Measurements from ENCODE around the gene FBXL2.
"Not testable (repeated sequence)": the region's sequence is repeated elsewhere in the genome, so short reads cannot be mapped to it uniquely, and the experiment has no call there.

The FBXL2 gene

GRCh38 chr3:33388374-33389100 is 111.3 kb downstream of the FBXL2 start:
- DNase-seq (ENCODE audit: low read depth): no peak

GRCh38 chr3:33389908-33390307 is 112.7 kb downstream of the FBXL2 start:
- no peak for DNase-seq (ENCODE audit: low read depth)

- DNase-seq (ENCODE audit: low read depth): no peak
Measured at GRCh38 chr3:33391255-33391995, 114.2 kb downstream of the FBXL2 start.

DNA sequence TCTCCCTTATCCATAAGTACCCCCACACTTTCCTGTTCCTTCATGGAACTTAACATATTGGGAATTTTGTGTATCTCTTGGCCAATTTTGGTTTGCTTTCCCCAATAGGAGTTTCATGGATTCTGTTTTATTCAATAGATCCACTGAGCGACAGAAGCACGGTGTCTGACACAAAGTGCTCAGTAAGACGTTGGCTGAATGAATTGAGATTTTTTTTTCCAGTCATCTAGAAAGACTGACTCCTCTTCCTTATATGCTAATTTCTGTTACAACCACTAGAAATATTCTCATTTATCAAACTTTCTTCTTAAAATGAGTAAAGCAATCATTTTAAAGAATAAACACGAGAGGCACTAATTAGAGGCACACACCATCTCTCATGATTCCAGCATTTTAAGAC is 114.9 kb downstream of the FBXL2 start:
- no peak for DNase-seq (ENCODE audit: low read depth)

DNA sequence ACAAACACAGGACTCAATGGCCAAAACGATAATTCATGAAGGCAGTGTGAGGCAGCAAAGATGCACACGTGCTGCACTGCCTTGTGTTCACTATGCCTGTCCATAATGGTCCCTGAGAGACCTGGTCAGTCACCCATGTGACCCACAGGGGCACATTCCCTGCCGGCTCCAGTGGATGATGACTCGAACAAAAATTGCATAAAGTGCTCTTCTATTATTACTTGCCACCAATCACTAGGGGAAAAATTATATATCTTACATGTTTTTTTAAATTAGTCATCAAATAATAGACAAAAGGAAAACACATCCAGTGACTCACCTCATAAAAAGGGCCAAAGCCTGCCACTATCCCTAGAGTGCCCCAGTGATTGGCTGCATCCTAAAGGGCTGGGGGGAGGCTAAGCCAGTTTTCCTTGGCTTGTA is 115.5 kb downstream of the FBXL2 start:
- DNase-seq (ENCODE audit: low read depth): peak; percentile 88

- DNase-seq (ENCODE audit: low read depth): no peak
Measured at GRCh38 chr3:33394403-33395054, 117.3 kb downstream of the FBXL2 start.

DNA sequence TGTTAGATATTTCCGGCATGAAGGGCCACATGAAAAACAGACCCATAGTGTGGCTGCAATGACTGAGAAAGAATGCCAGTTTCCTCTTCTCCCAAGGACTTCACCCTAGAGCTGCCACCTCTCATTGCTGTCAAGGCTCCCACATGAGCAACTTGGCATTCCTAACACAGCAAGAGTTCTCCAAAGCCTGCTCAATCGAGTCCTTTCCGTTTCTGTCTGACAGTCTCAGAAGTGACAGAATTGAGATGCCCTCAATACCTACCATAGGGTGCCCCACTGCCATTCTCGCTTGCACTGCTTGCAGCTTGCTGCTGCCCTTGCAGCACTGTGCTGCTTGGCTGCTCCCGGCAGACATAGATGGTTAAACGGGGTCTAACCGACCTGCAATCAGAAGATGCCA is 118.7 kb downstream of the FBXL2 start:
- no peak for DNase-seq (ENCODE audit: low read depth)

- DNase-seq (ENCODE audit: low read depth): no peak
Measured at GRCh38 chr3:33398410-33398809, 121.2 kb downstream of the FBXL2 start.

GRCh38 chr3:33401781-33402180 is 124.5 kb downstream of the FBXL2 start:
- peak; percentile 80 for DNase-seq (ENCODE audit: low read depth)

DNA sequence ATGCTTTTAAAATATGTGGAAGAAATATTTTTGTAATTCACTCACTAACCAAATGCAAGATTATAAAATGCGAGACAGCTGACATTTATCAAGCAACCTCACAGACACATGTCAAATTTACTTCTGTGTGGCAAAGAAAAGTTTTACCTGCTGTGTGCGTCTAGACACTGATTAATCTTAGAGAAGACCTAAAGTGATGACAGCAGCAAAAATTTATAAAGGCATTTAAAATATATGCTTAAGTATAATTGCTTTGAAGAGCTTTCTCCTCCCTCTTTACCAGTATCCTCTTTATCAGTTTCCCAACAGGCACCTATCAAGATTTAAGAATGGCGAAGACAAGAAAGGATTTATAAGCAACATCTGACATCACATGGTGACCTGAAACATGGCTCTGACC is 125.7 kb downstream of the FBXL2 start:
- DNase-seq (ENCODE audit: low read depth): no peak

DNA sequence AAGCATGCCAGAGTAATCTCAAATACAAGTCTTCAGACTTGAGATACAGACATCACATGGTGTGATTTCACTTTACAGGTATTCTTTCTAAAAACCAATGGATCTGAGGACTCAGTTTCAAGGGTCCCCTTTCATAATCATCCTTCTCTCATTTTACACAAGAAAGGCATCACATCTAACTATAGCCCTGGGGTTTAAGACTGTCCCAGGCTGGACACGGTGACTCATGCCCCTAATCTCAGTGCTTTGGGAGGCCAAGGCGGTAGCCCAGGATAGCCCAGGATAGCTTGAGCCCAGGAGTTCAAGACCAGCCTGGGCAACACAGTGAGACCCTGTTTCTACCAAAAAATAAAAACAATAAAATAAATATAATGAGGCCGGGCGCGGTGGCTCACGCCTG is 126.5 kb downstream of the FBXL2 start:
- DNase-seq (ENCODE audit: low read depth): peak; percentile 53

DNA sequence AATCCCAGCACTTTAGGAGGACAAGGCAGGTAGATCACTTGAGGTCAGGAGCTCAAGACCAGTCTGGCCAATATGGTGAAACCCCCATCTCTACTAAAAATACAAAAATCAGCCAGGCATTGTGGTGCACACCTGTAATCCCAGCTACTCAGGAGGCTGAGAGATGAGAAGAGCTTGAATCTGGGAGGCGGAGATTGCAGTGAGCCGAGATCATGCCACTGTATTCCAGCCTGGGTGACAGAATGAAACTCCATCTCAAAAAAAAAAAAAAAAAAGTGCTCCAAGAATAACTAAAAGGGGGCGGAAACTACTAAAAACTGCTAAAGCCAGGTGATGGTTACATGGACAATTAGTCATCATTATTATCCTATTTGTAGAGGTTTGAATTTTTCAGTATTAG is 133.6 kb downstream of the FBXL2 start:
- DNase-seq (ENCODE audit: low read depth): not testable (repeated sequence)

DNA sequence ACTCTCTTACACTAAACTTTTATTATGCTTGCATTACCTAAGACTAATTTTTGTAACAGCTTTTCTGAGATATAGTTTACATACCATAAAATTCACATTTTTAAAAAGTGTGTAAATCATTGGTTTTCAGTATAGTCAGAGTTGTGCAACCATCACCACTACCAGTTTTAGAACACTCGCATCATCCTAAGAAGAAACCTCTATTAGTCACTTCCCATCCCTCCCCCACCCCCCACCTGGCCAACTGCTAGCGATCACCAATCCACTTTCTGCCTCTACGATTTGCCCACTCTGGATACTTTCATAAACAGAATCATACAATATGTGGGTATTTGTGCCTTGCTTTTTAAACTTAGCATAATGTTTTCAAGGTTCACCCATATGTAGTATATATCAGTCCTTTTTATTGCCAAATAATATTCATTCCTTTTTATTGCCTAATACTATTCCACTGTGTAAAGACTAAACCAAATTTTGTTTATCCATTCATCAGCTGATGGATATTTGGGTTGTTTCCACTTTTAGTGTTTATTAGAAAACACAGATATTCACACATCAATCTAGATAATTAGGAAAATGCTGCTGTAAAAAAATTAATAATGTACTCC is 139.9 kb downstream of the FBXL2 start:
- DNase-seq (ENCODE audit: low read depth): peak; percentile 80

DNA sequence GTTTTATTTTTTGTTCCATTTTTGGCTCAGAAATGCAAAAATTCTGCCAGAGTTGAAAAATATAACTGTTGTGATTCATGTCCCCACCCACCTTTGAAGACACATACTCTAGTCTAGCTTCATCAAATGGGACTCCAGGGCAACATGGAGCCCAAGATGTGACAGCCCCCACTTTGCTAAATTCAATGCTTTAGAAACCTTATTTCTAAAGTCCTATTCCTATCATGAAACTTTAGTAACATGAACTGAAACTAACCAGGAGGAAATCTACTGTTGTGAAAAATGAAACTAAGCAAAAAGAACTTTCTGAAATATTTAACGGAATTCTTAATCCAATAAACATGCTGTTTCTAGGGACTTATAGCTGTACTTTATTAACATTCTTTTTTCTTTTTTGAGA is 142.7 kb downstream of the FBXL2 start:
- DNase-seq (ENCODE audit: low read depth): no peak

GRCh38 chr3:33420966-33421365 is 143.7 kb downstream of the FBXL2 start:
- no peak for DNase-seq (ENCODE audit: low read depth)

DNA sequence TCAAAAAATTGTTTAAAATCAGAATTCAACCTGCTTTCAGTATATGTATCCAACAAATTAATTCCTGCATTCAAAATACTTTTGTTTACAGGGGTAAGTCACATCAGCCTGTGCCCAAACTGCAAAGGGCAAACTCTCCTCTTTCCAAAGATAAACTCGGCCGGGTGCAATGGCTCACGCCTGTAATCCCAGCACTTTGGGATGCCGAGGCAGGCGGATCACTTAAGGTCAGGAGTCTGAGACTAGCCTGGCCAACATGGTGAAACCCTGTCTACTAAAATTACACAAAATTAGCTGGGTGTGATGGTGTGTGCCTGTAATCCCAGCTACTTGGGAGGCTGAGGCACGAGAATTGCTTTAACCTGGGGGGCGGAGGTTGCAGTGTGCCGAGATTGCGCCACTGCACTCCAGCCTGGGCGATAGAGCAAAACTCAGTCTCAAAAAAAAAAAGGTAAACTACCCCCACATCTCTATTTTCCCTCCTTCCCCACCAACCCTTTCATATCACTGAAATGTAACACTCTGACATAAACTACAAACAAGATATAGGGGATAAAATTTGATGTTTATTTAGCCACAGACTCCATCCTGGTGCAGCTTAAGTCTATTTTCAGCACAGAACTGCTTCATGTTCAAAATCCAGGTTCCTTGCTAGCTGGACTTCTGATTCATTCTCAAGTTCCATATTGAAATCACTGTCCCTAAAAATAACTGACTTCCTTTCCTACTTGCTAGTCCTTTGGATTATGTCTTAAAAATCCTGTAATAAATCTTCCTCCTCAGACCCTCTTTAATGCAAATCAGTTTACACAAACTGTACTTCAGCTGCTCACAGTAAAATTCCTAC is 147.6 kb downstream of the FBXL2 start:
- no peak for DNase-seq (ENCODE audit: low read depth)

DNA sequence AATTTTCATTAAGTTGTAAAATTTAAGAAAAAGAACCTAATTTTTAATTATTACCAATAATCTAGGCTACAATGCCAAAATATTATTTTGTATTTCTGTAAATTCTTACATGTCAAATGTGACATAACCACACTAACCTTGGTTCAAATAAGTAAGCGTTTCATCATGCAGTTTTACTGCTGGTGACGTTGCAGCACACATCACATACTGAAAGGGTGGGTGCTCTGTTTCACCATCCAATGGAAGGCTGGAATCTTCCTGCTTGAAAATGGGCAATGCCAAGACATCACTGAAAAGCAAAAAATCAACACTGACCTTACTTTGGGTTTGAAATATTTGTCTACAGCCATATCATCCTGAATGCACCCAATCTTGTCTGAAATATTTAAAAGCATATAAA is 148.2 kb downstream of the FBXL2 start:
- no peak for DNase-seq (ENCODE audit: low read depth)

- DNase-seq (ENCODE audit: low read depth): no peak
Measured at GRCh38 chr3:33426068-33426467, 148.8 kb downstream of the FBXL2 start.

- DNase-seq (ENCODE audit: low read depth): no peak
Measured at GRCh38 chr3:33426630-33427317, 149.5 kb downstream of the FBXL2 start.

DNA sequence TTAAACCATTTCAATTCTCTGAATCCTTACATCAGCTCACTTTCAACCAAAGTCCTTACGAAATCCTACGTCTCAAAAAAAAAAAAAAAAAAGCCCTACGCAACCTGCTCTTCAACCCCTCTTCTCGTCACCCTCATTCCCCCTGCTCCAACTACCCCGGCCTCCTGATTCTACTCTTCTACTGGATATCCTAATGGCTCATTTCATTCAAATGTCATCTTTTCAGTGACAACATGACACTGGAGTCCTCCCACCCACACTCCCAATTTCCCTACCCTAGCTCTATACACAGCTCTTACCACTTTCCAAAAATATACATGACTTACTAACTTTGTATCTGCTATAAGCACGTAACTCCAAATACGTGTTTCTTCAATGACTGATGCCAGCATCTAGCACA is 151.5 kb downstream of the FBXL2 start:
- no peak for DNase-seq (ENCODE audit: low read depth)

- not testable (repeated sequence) for DNase-seq (ENCODE audit: low read depth)
Measured at GRCh38 chr3:33429306-33429705, 152.1 kb downstream of the FBXL2 start.

Data from iris pigment epithelial cell (primary cell).